ENCODE measurements around the gene C1QTNF1.

- TF ChIP-seq CTCF (IDR thresholded peaks at IDR 0.05; ENCODE audit: insufficient read depth, low read length) (no peak), POLR2AphosphoS5 (IDR thresholded peaks at IDR 0.05; ENCODE audit: low read depth) (no peak), SPI1 (IDR thresholded peaks at IDR 0.05; ENCODE audit: borderline replicate concordance, low read depth) (no peak)
Observed at GRCh38 chr17:79093270-79093669, 69.3 kb downstream of the C1QTNF1 start.
